PFSK-1 (cell line): ENCODE results near the gene IKBKE.

Experiments
- FOXP2 ChIP-seq: optimal IDR thresholded peaks from 2 replicates; pipeline ENCODE3; 2011; ENCODE audit warnings: borderline replicate concordance, control low read depth, inconsistent platforms; ENCODE audit not compliant: insufficient read depth; ENCODE audit errors: extremely low read length, extremely low read depth
- POLR2AphosphoS5 ChIP-seq: IDR thresholded peaks from 2 replicates; pipeline ENCODE4 v1.6.1; 2012; ENCODE audit warnings: low read depth, mild to moderate bottlenecking, control low read depth, low read length, moderate library complexity
- REST ChIP-seq, 2 experiments: IDR thresholded peaks; 2 replicates each; pipeline versions ENCODE4 v1.6.1 to v1.8.0; 2011 to 2012; ENCODE audit warnings: low read depth in 2 of 2, low read length in 2 of 2, control low read depth in 1 of 2, inconsistent platforms in 1 of 2, mild to moderate bottlenecking in 1 of 2, moderate library complexity in 1 of 2; ENCODE audit not compliant: insufficient read depth in 1 of 2
- SIN3A ChIP-seq: IDR thresholded peaks from 2 replicates; pipeline ENCODE4 v1.6.1; 2012; ENCODE audit warnings: mild to moderate bottlenecking, low read length, moderate library complexity, borderline replicate concordance; ENCODE audit not compliant: insufficient read depth
- TAF1 ChIP-seq: IDR thresholded peaks from 2 replicates; pipeline ENCODE4 v1.6.1; 2012; ENCODE audit warnings: low read length, control low read depth, borderline replicate concordance; ENCODE audit not compliant: insufficient read depth

Gene IKBKE

GRCh38 chr1:206495011-206495461 lies 24.8 kb downstream of the IKBKE start:
- TF ChIP-seq REST (IDR thresholded peaks at IDR 0.05; ENCODE audit: insufficient read depth in 1 of 2, low read depth in 2 of 2, low read length in 2 of 2) (no peak), TAF1 (no peak)

GRCh38 chr1:206495493-206496046 lies 25.3 kb downstream of the IKBKE start:
- TF ChIP-seq POLR2AphosphoS5 (no peak), FOXP2 (no peak), SIN3A (no peak), REST (IDR thresholded peaks at IDR 0.05; ENCODE audit: insufficient read depth in 1 of 2, low read depth in 2 of 2, low read length in 2 of 2) (no peak), TAF1 (no peak)

- TF ChIP-seq TAF1, result no peak
Observed at GRCh38 chr1:206496131-206496793, 26.0 kb downstream of the IKBKE start.

- TF ChIP-seq REST (IDR thresholded peaks at IDR 0.05; ENCODE audit: insufficient read depth in 1 of 2, low read depth in 2 of 2, low read length in 2 of 2) (no peak), TAF1 (no peak), SIN3A (no peak), POLR2AphosphoS5 (no peak), FOXP2 (no peak)
Observed at GRCh38 chr1:206497363-206497762, 27.1 kb downstream of the IKBKE start.

GRCh38 chr1:206497774-206498173 lies 27.5 kb downstream of the IKBKE start:
- TF ChIP-seq SIN3A, result no peak
- no peak for TF ChIP-seq TAF1
- no peak for TF ChIP-seq REST (IDR thresholded peaks at IDR 0.05; ENCODE audit: insufficient read depth in 1 of 2, low read depth in 2 of 2, low read length in 2 of 2)
- TF ChIP-seq FOXP2, result no peak
- no peak for TF ChIP-seq POLR2AphosphoS5
